SH-SY5Y (cell line): ENCODE data around the gene ITPK1.

Experiments used
- GATA2 ChIP-seq: IDR thresholded peaks from 2 replicates; pipeline ENCODE4 v1.6.1; 2011; ENCODE audit warnings: mild to moderate bottlenecking, low read depth, low read length
- GATA3 ChIP-seq: IDR thresholded peaks from 2 replicates; pipeline ENCODE4 v1.6.1; 2011; ENCODE audit warnings: low read depth, mild to moderate bottlenecking, low read length, moderate library complexity

DNA sequence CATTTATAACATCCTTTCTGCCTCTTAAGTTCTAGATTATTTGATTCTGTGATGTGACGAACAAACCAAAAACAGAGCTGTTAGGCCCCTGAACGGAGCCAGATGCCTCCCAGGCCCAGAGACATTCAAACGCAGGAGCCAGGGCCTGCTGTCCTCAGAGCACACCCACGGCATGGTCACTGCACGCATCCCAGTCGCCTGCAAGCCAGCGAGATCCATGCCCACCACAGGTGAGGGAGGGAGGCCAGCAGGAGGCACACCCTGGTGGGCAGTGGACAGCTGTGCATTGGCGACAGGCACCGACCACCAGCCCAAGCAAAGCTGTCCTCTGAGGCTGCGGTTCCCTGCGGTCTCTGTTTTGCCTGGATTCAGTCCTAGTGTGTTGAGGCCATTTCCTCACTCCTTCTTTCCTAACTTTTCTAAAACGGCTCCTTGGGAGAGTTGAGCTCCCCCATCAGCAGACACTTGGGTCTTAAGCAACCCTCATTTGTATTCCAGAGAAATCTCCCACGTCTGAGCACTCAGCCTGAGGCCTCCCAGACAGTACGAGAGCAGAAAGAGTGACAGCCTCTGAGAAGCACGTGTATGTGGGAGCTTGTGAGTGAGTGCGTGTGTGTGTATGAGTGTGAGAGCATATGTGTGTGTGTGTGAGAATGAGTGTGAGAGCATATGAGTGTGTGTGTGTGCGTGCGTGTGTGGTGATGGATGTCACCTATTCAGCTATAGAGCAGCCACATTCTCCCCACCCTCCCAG lies 111.6 kb downstream of the ITPK1 start:
- no peak for TF ChIP-seq GATA3
- TF ChIP-seq GATA2 = no peak
